ENCODE measurements around the gene OPA1.

GRCh38 chr3:193594946-193595689 lies 2.1 kb downstream of the OPA1 start:
- TF ChIP-seq CTCF (IDR thresholded peaks at IDR 0.05) (no peak), POLR2A (IDR thresholded peaks at IDR 0.05) (no peak)
